HepG2 (cell line): ENCODE results near the gene RARG. TPM values are rescaled to one million over a fixed set of nuclear protein-coding genes. Genes with fewer than 3 reads are reported as not detected.
A peak's percentile ranks its signal among the peaks of the same experiment; 100 is the strongest.

Experiments
- ASH2L ChIP-seq: fragments of 300-600, 200-600 bp; sonication (generic); IDR thresholded peaks from 2 replicates; pipeline ENCODE4 v1.7.0; 2017; ENCODE audit warnings: low read depth, mild to moderate bottlenecking, moderate library complexity, mixed read lengths, low read length; ENCODE audit not compliant: insufficient read length
- FOXA1 ChIP-seq, 2 experiments: fragments of 450-650 bp in 1 of 2; sonication (generic) in 1 of 2; formaldehyde crosslinking in 1 of 2; IDR thresholded peaks; 2 replicates each; pipeline versions ENCODE4 v1.4.0 to v1.6.1; 2016 to 2020; ENCODE audit warnings: missing genetic modification reagents in 1 of 2
- HOXD1 ChIP-seq: sonication (generic); formaldehyde crosslinking; IDR thresholded peaks from 2 replicates; pipeline ENCODE4 v1.5.0; 2020; ENCODE audit warnings: missing genetic modification reagents
- IRX3 ChIP-seq: sonication (generic); formaldehyde crosslinking; IDR thresholded peaks from 2 replicates; pipeline ENCODE4 v1.8.1; 2023; ENCODE audit warnings: mild to moderate bottlenecking, low read depth, missing genetic modification reagents, borderline replicate concordance
- MAX ChIP-seq: IDR thresholded peaks from 2 replicates; pipeline ENCODE4 v1.6.1; 2012; ENCODE audit warnings: inconsistent platforms
- RBFOX2 ChIP-seq: fragments of 200-400 bp; formaldehyde crosslinking; IDR thresholded peaks from 2 replicates; pipeline ENCODE4 v1.6.1; 2017; ENCODE audit warnings: low read depth, mild to moderate bottlenecking, low read length
- TRAFD1 ChIP-seq: sonication (generic); formaldehyde crosslinking; IDR thresholded peaks from 2 replicates; pipeline ENCODE4 v1.5.1; 2020; ENCODE audit warnings: missing genetic modification reagents, mild to moderate bottlenecking, borderline replicate concordance
- ZC3H13 ChIP-seq: sonication (generic); formaldehyde crosslinking; IDR thresholded peaks from 2 replicates; pipeline ENCODE4 v1.8.1; 2023; ENCODE audit warnings: mild to moderate bottlenecking, missing genetic modification reagents, moderate library complexity
- ZMYM3 ChIP-seq: sonication (generic); formaldehyde crosslinking; IDR thresholded peaks from 2 replicates; pipeline ENCODE4 v1.5.1; 2020; ENCODE audit warnings: mild to moderate bottlenecking, missing genetic modification reagents
- polyA plus RNA-seq, 8 experiments: library from polyadenylated mRNA; depleted of rRNA in 3 of 8; stranded (reverse) in 7 of 8; unstranded in 1 of 8; fragments of >200 nt; fragmentation: Illumina TruSeq in 4 of 8; extraction: Trizol in 4 of 8; gene quantifications; 2 replicates each; pipeline versions ENCODE4 v1.2.1 to v1.2.3, GENCODE V29; 2011 to 2016; ENCODE audit warnings: low read depth in 4 of 8, missing spikeins in 1 of 8, mixed read lengths in 1 of 8; ENCODE audit not compliant: insufficient read depth in 1 of 8
- total RNA-seq, 5 experiments: library from RNA; depleted of rRNA; stranded (reverse); fragments of >200 nt; fragmentation: Illumina TruSeq; extraction: Trizol; gene quantifications; 2 replicates each; pipeline ENCODE4 v1.2.3, GENCODE V29; 2016; ENCODE audit warnings: low read depth in 1 of 5
- TF ChIP-seq, protein P1 (sequence below): sonication (generic); formaldehyde crosslinking; IDR thresholded peaks from 2 replicates; pipeline ENCODE4 v1.8.1; 2022; ENCODE audit warnings: low read depth, mild to moderate bottlenecking, missing genetic modification reagents
- TF ChIP-seq, protein P2 (sequence below): sonication (generic); formaldehyde crosslinking; IDR thresholded peaks from 2 replicates; pipeline ENCODE4 v1.5.0; 2020; ENCODE audit warnings: missing genetic modification reagents, mild to moderate bottlenecking, borderline replicate concordance
- TF ChIP-seq, protein P3 (sequence below): sonication (generic); formaldehyde crosslinking; IDR thresholded peaks from 2 replicates; pipeline ENCODE4 v1.8.1; 2023; ENCODE audit warnings: mild to moderate bottlenecking, missing genetic modification reagents, borderline replicate concordance
- TF ChIP-seq, protein P4 (sequence below): IDR thresholded peaks from 2 replicates; pipeline ENCODE4 v1.4.0; 2020; ENCODE audit warnings: mild to moderate bottlenecking, missing genetic modification reagents
- TF ChIP-seq, protein P5 (sequence below): sonication (generic); formaldehyde crosslinking; IDR thresholded peaks from 2 replicates; pipeline ENCODE4 v1.5.0; 2020; ENCODE audit warnings: mild to moderate bottlenecking, missing genetic modification reagents

The RARG gene
- total and polyA plus RNA-seq, 2 of the 13 experiments (the other 11 are each of a cell fraction or from before 2014, with no cell fraction given), result 0.77 to 1.5 TPM

DNA sequence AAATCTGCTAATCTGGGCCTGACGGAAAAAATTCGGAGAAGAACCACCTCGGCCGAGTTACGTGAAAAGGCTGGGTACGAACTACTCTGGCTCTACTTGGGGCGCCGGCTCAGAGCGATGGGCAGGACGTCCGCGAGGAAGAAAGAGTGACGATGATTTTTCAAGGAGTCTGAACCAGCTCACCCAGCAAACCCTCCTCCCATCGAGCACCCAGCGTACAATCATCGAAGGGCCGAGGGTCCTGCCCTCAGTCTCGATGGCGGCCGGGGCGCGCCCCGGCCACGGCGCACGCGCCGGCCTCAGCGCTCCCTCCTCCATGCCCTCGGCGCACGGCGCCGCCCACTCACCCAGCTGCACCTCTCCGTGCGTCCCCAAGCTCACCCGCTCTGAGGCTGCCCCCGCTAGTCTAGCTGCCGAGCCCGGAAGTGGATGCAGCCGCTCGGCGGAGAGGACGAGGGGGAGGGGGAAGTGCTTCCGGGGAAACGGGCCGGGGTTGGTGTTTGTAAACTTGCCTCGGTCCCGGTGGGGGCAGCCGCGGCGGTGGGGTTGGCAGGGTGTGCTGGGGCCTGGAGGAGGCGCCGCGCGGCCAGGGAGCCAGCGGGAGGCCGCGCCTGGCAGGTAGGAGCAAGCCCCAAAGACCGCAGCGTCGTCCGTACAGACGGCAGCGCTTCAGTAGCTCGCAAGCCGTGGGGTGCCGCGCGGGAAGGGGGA lies 51.6 kb downstream of the RARG start, which contains the start of the genes CSAD and ZNF740 (continued):
- TF ChIP-seq, protein P1, sequence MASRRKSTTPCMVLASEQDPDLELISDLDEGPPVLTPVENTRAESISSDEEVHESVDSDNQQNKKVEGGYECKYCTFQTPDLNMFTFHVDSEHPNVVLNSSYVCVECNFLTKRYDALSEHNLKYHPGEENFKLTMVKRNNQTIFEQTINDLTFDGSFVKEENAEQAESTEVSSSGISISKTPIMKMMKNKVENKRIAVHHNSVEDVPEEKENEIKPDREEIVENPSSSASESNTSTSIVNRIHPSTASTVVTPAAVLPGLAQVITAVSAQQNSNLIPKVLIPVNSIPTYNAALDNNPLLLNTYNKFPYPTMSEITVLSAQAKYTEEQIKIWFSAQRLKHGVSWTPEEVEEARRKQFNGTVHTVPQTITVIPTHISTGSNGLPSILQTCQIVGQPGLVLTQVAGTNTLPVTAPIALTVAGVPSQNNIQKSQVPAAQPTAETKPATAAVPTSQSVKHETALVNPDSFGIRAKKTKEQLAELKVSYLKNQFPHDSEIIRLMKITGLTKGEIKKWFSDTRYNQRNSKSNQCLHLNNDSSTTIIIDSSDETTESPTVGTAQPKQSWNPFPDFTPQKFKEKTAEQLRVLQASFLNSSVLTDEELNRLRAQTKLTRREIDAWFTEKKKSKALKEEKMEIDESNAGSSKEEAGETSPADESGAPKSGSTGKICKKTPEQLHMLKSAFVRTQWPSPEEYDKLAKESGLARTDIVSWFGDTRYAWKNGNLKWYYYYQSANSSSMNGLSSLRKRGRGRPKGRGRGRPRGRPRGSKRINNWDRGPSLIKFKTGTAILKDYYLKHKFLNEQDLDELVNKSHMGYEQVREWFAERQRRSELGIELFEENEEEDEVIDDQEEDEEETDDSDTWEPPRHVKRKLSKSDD (CRISPR knock-in tag), result no peak; the same call in 1 of the 2 replicates
- TF ChIP-seq, protein P2, sequence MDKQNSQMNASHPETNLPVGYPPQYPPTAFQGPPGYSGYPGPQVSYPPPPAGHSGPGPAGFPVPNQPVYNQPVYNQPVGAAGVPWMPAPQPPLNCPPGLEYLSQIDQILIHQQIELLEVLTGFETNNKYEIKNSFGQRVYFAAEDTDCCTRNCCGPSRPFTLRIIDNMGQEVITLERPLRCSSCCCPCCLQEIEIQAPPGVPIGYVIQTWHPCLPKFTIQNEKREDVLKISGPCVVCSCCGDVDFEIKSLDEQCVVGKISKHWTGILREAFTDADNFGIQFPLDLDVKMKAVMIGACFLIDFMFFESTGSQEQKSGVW (CRISPR knock-in tag), result 0 out of 2 replicates have a peak, but pooled peaks have one; percentile 1
- TF ChIP-seq, protein P3, sequence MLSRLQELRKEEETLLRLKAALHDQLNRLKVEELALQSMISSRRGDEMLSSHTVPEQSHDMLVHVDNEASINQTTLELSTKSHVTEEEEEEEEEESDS (CRISPR knock-in tag), result peak; percentile 56; the same call in 1 of the 2 replicates
- TF ChIP-seq ZC3H13 (CRISPR knock-in tag), result 0 out of 2 replicates have a peak, but pooled peaks have one; percentile 74
- 0 out of 2 replicates have a peak, but pooled peaks have one; percentile 27 for TF ChIP-seq IRX3
- TF ChIP-seq TRAFD1, result no peak
- peak; percentile 79; the same call in 1 of the 2 replicates for TF ChIP-seq MAX
- TF ChIP-seq RBFOX2, result peak; percentile 99
- TF ChIP-seq ASH2L, result peak; percentile 77
- TF ChIP-seq, protein P4, sequence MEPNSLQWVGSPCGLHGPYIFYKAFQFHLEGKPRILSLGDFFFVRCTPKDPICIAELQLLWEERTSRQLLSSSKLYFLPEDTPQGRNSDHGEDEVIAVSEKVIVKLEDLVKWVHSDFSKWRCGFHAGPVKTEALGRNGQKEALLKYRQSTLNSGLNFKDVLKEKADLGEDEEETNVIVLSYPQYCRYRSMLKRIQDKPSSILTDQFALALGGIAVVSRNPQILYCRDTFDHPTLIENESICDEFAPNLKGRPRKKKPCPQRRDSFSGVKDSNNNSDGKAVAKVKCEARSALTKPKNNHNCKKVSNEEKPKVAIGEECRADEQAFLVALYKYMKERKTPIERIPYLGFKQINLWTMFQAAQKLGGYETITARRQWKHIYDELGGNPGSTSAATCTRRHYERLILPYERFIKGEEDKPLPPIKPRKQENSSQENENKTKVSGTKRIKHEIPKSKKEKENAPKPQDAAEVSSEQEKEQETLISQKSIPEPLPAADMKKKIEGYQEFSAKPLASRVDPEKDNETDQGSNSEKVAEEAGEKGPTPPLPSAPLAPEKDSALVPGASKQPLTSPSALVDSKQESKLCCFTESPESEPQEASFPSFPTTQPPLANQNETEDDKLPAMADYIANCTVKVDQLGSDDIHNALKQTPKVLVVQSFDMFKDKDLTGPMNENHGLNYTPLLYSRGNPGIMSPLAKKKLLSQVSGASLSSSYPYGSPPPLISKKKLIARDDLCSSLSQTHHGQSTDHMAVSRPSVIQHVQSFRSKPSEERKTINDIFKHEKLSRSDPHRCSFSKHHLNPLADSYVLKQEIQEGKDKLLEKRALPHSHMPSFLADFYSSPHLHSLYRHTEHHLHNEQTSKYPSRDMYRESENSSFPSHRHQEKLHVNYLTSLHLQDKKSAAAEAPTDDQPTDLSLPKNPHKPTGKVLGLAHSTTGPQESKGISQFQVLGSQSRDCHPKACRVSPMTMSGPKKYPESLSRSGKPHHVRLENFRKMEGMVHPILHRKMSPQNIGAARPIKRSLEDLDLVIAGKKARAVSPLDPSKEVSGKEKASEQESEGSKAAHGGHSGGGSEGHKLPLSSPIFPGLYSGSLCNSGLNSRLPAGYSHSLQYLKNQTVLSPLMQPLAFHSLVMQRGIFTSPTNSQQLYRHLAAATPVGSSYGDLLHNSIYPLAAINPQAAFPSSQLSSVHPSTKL (CRISPR knock-in tag), result peak; percentile 24; the same call in 1 of the 2 replicates
- no peak for TF ChIP-seq ZMYM3
- TF ChIP-seq FOXA1 (IDR thresholded peaks at IDR 0.05), result no peak
- TF ChIP-seq FOXA1 (CRISPR knock-in tag; IDR thresholded peaks at IDR 0.05), result peak; percentile 76
- TF ChIP-seq HOXD1 (CRISPR knock-in tag), result 0 out of 2 replicates have a peak, but pooled peaks have one; percentile 30
- TF ChIP-seq, protein P5, sequence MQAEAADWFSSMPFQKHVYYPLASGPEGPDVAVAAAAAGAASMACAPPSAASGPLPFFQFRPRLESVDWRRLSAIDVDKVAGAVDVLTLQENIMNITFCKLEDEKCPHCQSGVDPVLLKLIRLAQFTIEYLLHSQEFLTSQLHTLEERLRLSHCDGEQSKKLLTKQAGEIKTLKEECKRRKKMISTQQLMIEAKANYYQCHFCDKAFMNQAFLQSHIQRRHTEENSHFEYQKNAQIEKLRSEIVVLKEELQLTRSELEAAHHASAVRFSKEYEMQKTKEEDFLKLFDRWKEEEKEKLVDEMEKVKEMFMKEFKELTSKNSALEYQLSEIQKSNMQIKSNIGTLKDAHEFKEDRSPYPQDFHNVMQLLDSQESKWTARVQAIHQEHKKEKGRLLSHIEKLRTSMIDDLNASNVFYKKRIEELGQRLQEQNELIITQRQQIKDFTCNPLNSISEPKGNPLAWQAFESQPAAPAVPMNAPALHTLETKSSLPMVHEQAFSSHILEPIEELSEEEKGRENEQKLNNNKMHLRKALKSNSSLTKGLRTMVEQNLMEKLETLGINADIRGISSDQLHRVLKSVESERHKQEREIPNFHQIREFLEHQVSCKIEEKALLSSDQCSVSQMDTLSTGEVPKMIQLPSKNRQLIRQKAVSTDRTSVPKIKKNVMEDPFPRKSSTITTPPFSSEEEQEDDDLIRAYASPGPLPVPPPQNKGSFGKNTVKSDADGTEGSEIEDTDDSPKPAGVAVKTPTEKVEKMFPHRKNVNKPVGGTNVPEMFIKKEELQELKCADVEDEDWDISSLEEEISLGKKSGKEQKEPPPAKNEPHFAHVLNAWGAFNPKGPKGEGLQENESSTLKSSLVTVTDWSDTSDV, result peak; percentile 41; the same call in 1 of the 2 replicates
